Kidney (tissue), 14 donors: ENCODE results near the gene KRT83. TPM values are rescaled to one million over a fixed set of nuclear protein-coding genes. Genes with fewer than 3 reads are reported as not detected.
A peak's percentile ranks its signal among the peaks of the same experiment; 100 is the strongest.
"Not testable (repeated sequence)": the region's sequence is repeated elsewhere in the genome, so short reads cannot be mapped to it uniquely, and the experiment has no call there.

Source experiments
- DNase-seq, 5 donors: peaks; one replicate each; pipeline ENCODE4 v3.0.0-alpha.2; 2013 to 2020
- FAIRE-seq: peaks from 2 replicates; lab custom pipeline; 2012; peaks lifted over from hg19 to GRCh38; lab: Jason Lieb, UNC
- H3K27ac ChIP-seq, 2 donors: one replicate each; pipeline ENCODE4 v1.7.0; 2013; ENCODE audit warnings: low read depth in 2 of 2, low read length in 2 of 2, inconsistent platforms in 1 of 2
- H3K27me3 ChIP-seq: one replicate; pipeline ENCODE4 v1.7.1; 2013; ENCODE audit warnings: low read length, inconsistent platforms; ENCODE audit not compliant: control insufficient read depth, insufficient read depth
- H3K36me3 ChIP-seq, 3 donors: one replicate each; pipeline versions ENCODE4 v1.7.0 to v1.7.1; 2013; ENCODE audit warnings: low read length in 3 of 3, control low read depth in 1 of 3, inconsistent platforms in 1 of 3; ENCODE audit not compliant: insufficient read depth in 3 of 3, control insufficient read depth in 2 of 3
- H3K4me1 ChIP-seq, 3 donors: one replicate each; pipeline versions ENCODE4 v1.7.0 to v1.7.1; 2013; ENCODE audit warnings: low read length in 3 of 3, inconsistent platforms in 1 of 3, low read depth in 1 of 3; ENCODE audit not compliant: control insufficient read depth in 2 of 3, insufficient read depth in 2 of 3
- H3K4me3 ChIP-seq, 3 donors: one replicate each; pipeline versions ENCODE4 v1.7.0 to v1.8.1; 2013; ENCODE audit warnings: low read length in 3 of 3, control low read depth in 1 of 3, inconsistent platforms in 1 of 3
- H3K9ac ChIP-seq, 3 donors: one replicate each; pipeline versions ENCODE4 v1.7.0 to v1.7.1; 2013; ENCODE audit warnings: low read length in 3 of 3, control low read depth in 1 of 3, inconsistent platforms in 1 of 3
- H3K9me3 ChIP-seq, 3 donors: one replicate each; pipeline versions ENCODE4 v1.7.0 to v1.7.1; 2013; ENCODE audit warnings: low read length in 3 of 3, control low read depth in 1 of 3, inconsistent platforms in 1 of 3; ENCODE audit not compliant: control insufficient read depth in 2 of 3, insufficient read depth in 1 of 3
- CTCF ChIP-seq: IDR thresholded peaks from 3 replicates; pipeline ENCODE4 v1.5.1; 2012; ENCODE audit warnings: mild to moderate bottlenecking, moderate library complexity, borderline replicate concordance; ENCODE audit not compliant: insufficient read depth; ENCODE audit errors: extremely low read depth
- intact Hi-C: fragments of 100-400 bp; cut with DNase I; formaldehyde crosslinking; loops from one replicate; pipeline ENCODE4 v1.11.1; 2022
- polyA plus RNA-seq: library from polyadenylated mRNA; stranded (reverse); fragments of 350-450 nt; fragmentation: Illumina TruSeq; extraction: RNeasy Lipid Tissue Mini Kit (QIAGEN cat#74804); gene quantifications from one replicate; pipeline ENCODE4 v1.2.3, GENCODE V29; 2014; ENCODE audit warnings: low read depth, low replicate concordance; ENCODE audit not compliant: insufficient read depth
- total RNA-seq: library from RNA; stranded (reverse); fragmentation: NEBNext Ultra II Directional; extraction: Animal tissue kit (Norgen Biotek cat#: 25700); gene quantifications from one replicate; pipeline ENCODE4 v1.2.1, GENCODE V29; 2021
- donor health status: control.
- donor health status: control.
- donor health status: control.
- donor health status: control.
- donor health status: control.
- donor health status: DM: yes; HTN: yes; CAD: no.
- donor health status: Normal renal cell carcinoma (clear cell type).

KRT83 gene
- total and polyA plus RNA-seq, 2 donors from 2014 or later = not detected

- H3K4me1 ChIP-seq = no peaks in the 10 kb centered on the region
- H3K4me3 ChIP-seq = peak overlapping the region; percentile 9 to 52 (median 20)
- H3K9me3 ChIP-seq = no peaks in the 10 kb centered on the region
- intact Hi-C loops = no loop called here
- FAIRE-seq = no peak
- TF ChIP-seq CTCF = peak; percentile 11
- no peaks in the 10 kb centered on the region for H3K36me3 ChIP-seq
- H3K9ac ChIP-seq = peak overlapping the region in 1 of 3 donors; percentile 19
- no peaks in the 10 kb centered on the region for H3K27me3 ChIP-seq
- peak; percentile 79 to 89 (median 84) for DNase-seq
- H3K27ac ChIP-seq = no peak overlapping the region
These were observed 13.1 kb downstream of the KRT83 start for GRCh38 chr12:52307836-52308805.

- Histone ChIP-seq H3K4me3 (no peak overlapping the region), H3K9me3 (no peaks in the 10 kb centered on the region), H3K9ac (no peak overlapping the region), H3K36me3 (no peaks in the 10 kb centered on the region), H3K4me1 (no peaks in the 10 kb centered on the region), H3K27me3 (no peaks in the 10 kb centered on the region), H3K27ac (no peak overlapping the region)
- no peak for FAIRE-seq
- TF ChIP-seq CTCF = no peak
- intact Hi-C loops = no loop called here
- DNase-seq = peak in 1 of 5 donors; percentile 23
These were observed 14.5 kb downstream of the KRT83 start for GRCh38 chr12:52306731-52307130.

GRCh38 chr12:52305921-52306705 lies 15.1 kb downstream of the KRT83 start:
- Histone ChIP-seq H3K9ac (no peak overlapping the region), H3K4me1 (no peaks in the 10 kb centered on the region), H3K36me3 (no peaks in the 10 kb centered on the region), H3K27me3 (no peaks in the 10 kb centered on the region), H3K4me3 (no peak overlapping the region), H3K27ac (no peak overlapping the region), H3K9me3 (no peaks in the 10 kb centered on the region)
- no peak for DNase-seq
- intact Hi-C loops = no loop called here
- no peak for FAIRE-seq
- TF ChIP-seq CTCF = no peak

- intact Hi-C loops, H3K36me3 ChIP-seq, H3K27ac ChIP-seq, H3K27me3 ChIP-seq, FAIRE-seq, DNase-seq, H3K9me3 ChIP-seq, H3K4me1 ChIP-seq, H3K9ac ChIP-seq, H3K4me3 ChIP-seq: not testable (repeated sequence)
These were observed 16.2 kb downstream of the KRT83 start for GRCh38 chr12:52304941-52305411.

- H3K4me1 ChIP-seq, DNase-seq, H3K27me3 ChIP-seq, FAIRE-seq, H3K4me3 ChIP-seq, H3K9ac ChIP-seq, H3K27ac ChIP-seq, intact Hi-C loops, H3K9me3 ChIP-seq, H3K36me3 ChIP-seq: not testable (repeated sequence)
These were observed 18.8 kb downstream of the KRT83 start for GRCh38 chr12:52302242-52302914.
